Cerebellar cortex (tissue), 1 donor: ENCODE results near the gene SLC7A10.

Experiments
- DNase-seq: peaks from one replicate; pipeline ENCODE4 v3.0.0-alpha.2; 2015; ENCODE audit warnings: low spot score

The SLC7A10 gene

DNA sequence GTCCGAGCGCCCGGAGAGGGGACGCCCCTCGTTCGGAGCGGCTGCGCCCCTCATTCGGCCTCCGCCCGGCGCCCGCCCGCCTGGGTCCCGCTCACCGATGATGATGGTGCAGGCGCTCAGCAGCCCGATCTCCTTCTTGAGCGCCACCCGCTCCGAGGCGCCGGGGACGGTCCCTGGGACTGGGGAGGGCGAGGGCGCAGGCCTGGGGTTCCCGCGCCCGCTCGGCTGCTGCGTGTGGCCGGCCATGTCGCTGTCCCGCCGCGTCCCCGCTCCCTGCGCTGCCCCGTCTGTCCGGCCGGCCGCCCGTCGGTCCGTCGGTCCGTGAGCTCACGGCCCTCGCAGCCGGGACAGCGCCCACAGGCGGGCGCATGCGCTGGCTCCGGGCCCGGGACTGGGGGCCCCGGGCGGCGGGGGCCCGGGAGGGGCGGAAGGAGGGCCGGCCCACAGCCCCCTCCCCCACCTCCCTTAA is at the start of gene SLC7A10:
TSS of gene SLC7A10 (minus strand) at position 393 of the 469 bp plus-strand sequence. CDS start at position 246, 147 bp downstream.
- no peak for DNase-seq

DNA sequence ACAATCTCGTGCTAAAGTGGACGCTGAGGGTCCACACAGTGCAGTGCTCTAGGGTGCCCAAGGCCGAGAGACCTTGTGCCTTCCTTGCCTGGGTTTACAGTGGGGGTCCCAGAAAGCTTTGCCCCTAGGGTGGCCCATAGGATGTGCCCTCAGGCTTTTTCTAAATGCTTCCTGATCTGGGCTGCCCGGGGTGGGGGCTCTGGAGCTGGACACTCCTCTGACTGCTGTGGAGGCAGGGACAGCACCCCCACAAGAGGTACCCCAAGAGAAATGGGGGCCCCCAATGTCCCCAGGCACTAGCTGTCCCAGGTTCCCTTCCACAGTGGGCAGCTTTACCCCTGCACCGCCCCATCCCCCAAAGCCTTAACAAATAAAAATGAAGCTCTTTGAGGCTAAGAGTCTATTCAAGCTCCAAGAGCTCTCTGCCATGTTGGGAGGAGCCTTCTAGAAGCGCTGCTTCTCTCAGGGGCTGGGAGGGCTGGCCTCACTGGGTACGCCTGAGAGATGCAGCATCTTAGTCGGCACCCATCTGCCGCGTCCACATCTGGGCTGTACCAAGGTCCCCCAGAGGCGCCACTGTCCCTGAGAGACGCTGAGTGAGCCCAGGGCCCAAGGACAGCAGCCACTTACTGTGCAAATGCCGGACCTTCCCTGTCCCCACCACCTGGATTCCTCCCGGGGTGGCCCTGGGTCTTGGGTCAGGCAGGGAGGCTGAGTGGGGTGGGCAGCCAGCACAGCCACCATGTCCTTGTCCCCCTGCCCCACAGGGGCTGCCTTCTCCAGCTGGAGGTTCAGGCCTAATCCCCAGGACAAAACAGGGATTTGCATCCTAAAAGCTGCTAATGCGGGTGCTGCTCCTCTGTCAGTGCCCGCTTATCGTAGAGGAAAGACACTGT is 49.3 kb upstream of the SLC7A10 start:
- DNase-seq, result no peak

GRCh38 chr19:33273881-33274662 is 48.4 kb upstream of the SLC7A10 start:
- no peak for DNase-seq

DNA sequence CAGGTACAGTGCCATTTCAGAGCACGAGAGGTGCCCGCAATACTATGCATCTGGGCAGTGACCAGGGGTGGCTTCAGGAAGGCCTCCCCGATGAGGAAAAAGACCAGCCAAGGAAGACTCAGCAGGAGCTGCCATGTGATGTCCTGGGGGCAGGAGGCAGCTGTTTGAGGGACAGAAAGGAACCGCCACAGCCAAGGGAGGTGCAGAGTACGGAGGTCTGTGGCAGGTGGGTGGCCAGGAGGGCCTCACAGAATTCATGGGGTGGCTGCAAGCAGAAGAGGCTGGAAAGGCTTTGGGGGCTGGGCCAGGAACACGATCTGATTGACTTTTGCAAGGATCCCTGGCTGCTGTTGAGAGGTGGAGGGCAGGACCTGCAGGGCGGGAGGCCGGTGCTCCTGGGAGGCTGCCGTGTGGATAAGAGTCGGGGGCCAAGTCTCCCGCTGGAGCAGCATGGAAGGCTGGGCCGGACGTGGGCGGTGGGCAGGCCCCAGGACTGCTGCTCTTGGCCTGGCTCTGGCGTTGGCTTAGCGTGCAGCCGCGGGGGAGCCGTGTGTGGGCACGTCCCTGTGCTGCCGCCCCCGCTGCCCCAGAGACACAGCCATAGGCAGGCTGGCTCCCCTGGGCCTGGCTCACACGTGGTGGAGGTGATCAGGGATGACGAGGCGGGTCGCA is 47.6 kb upstream of the SLC7A10 start:
- no peak for DNase-seq

DNA sequence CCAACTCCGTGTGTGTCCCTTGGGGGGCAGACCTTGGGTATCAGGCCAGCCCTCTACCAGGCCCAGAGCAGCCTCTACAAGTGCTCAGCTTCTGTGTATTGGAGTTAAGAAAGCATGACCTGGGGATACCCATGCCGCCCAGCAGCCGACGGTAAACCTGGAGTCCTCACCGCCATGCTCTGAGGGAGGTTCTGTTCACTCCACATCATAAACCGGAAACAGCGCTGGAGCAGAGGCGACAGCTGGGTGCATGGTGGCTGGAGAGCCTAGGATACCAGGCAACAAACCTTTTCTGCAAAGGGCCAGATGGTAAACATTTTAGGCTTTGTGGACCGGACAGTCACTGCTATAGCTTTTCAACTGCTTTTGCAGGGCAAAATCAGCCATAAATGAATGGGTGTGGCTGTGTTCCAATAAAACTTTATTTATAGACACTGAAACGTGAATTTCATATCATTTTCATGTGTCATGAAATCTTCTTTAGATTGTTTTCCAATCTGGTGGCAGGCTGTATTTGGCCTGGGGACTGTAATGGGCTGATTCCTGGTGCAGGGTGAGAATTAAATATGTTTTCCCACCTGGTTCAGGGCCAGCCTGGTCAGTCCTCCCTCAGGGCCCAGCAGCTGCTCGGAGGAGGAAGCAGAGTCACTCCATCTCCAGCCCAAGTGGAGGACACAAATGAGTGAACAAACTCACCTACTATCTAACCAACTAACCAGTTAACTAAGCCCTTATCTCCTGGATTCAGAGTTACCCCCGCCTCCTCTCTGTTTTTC is 45.8 kb upstream of the SLC7A10 start:
- DNase-seq, result no peak

- DNase-seq, result no peak
Observed at GRCh38 chr19:33270769-33271168, 45.1 kb upstream of the SLC7A10 start.

DNA sequence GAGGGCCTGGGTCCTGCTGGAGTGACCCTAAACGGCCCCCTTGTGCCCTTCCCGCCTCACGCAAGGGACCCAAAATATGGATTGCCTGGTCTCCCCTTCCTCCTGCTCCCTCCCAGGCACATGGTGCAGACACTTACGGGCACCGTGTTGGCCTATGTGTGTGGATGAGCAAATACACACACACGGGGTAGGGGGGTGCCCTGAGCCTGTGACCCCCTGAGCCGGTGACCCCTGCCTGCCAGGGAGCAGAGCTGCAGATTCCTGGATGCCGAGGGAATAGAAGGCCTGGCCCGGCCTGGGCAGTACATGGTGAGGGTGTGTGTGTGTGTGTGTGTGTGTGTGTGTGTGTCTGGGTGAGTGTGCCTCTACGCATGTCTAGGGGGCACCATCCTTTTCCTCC is 43.4 kb upstream of the SLC7A10 start:
- DNase-seq, result no peak

GRCh38 chr19:33268162-33268991 is 42.7 kb upstream of the SLC7A10 start:
- no peak for DNase-seq

DNA sequence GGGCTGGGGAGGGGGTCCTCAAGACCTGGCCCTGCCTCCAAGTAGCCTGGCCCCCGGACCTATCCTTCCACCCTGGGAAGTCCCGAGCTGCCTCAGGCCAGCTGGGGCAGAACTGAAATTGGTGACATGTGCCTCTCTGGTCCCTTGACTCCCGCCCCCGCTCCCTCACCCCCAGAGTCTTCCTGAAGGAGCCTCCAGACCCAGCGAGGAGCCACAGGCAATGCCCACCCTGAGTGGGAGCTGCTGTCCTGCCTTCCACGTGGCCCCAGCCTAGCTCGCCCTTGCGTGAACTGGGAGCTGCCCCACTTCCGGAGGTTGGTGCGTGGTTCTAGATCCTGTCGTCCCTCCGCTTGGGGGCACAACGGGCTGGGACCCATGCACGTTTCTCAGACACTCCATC is 42.1 kb upstream of the SLC7A10 start:
- no peak for DNase-seq

GRCh38 chr19:33266974-33267484 is 41.4 kb upstream of the SLC7A10 start:
- DNase-seq, result no peak

DNA sequence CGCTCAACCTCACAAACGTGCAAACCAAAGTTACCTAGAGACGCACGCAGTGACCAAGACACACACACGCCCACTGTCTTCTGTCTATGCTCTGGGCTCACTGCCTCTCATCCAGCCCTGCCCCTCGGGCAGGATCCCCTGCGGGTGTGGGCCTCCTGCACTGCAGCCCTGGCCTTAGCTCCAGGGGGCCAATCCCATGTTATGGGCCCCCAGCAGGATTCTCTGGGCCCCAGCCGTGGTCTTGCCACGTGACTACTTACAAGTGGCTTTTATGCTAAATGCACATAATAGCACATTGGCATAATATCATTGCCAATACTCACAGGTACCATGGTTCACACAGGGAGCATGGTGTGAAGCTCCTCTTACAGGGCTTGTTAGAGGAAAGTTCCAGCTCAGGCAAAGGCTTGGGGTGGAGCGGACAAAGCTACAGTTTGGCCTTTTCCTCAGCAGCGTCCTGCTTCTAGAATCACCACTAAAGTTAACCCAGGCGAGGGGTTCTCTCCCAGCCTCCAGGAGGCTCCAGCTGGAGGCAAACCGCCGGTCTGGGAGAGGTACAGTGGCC is 39.3 kb upstream of the SLC7A10 start:
- DNase-seq, result no peak

DNA sequence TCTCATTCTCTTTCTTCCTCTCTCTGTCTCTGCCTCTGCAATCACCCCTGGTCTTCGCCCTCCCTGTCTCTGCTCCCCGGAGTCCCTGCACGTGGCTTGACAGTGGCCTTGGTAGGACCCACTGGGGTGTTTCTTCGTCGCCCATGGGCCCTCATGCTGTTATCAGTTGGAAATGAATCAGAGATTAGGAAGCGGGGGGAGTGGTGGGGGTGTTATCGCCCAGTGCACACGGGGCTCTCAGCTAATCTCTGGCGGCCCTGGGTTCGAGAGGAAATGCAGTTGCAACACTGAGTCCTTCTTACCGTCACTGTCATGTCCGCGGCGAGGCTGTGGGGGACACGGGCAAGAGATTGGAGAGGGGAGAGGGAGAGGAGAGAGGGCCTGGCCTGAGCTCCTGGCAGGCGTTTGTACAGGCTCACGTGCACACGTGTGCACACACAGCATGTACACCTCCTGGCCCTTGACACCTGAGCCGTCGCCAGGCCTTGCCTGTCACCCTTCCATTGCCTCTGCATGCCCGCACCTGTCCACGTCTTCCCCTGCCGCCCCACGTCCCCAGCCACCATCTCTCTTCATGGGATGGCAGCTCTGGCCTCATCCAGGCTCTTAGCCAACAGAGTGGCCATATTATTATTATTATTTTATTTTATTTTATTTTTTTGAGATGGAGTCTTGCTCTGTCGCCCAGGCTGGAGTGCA is 37.8 kb upstream of the SLC7A10 start:
- no peak for DNase-seq

- DNase-seq, result no peak
Observed at GRCh38 chr19:33261511-33262189, 36.0 kb upstream of the SLC7A10 start.

DNA sequence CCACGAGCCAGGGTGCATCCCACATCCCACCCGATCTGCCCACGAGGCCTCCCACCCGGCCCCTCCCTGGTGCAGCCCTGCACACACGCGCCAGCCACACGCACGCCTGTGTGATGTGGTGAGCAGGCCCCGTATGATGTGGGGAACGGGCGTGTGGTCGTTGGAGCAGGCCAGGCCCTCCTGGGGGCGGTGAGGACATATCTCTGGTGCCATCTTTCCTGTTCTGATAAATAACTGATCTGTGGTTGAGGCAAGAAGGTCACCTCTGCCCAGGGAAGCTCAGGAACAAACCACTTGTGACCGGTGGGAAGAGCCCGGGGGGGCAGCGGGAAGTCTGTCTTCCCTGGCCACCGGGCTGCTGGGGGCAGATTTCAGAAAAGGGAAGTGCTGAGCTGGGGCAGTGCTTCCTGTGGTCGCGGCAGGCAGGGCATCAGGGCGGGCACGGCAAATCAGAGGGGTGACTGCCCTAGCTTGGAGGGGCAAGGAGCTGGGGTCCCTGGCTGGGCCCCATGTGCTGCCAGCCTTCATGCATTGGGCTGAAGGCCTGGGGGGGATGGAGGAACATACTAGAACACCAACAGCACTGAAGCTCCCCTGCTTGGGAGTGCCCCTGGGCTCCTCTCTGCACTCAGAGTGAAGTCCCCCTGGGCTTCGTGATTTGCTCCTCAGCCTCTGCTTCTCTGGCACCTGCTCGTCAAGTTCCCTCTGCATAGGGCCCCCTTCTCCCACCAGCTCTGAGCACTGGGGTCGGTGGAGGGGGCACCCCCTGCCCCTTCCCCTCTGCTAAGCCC is 35.2 kb upstream of the SLC7A10 start:
- no peak for DNase-seq

GRCh38 chr19:33259539-33259938 is 33.9 kb upstream of the SLC7A10 start:
- no peak for DNase-seq

DNA sequence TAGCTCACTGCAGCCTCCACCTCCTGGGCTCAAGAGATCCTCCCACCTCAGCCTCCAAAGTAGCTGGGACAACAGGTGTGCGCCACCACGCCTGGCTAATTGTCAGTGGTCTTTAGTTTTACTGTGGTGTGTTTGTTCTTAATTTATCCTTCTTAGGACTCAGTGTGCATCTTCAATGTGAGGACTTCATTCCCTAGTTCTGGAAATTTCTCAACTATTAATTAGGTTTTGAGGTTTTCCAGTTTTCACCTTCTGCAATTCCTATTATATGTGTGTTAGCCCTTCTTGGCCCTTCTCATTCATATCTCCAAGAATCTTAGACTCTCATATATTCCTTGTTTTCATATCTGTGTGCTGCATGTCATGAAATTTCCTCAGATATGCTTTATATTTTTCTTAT is 32.2 kb upstream of the SLC7A10 start:
- DNase-seq, result no peak

DNA sequence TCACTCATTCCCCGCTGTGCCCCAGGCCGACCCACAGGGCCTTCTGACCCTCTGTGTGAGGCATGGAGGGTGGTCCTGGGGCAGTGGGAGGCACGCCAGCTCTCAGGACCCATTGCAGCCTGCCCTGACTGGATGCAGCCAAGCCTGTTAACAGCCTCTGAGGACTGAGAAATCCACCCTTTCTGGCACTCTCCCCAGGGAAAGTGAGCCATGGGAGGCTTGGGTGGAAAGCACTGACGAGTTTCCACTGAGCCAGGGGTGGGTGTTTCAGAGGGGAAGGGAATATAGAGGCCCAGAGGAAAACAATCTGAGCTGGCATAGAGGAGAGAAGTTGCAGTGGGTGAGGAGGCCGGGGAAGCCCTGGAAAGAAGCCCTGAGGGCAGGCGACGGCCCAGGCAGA is 30.6 kb upstream of the SLC7A10 start:
- no peak for DNase-seq

GRCh38 chr19:33255781-33256180 is 30.1 kb upstream of the SLC7A10 start:
- no peak for DNase-seq
